T follicular helper cell (primary cell): Measurements from ENCODE around the gene ZNF629.
"Not testable (repeated sequence)": the region's sequence is repeated elsewhere in the genome, so short reads cannot be mapped to it uniquely, and the experiment has no call there.

Experiments used
- DNase-seq: peaks from one replicate; pipeline ENCODE4 v3.0.0-alpha.2; 2020; ENCODE audit warnings: low read depth
- total RNA-seq, 2 experiments: gene quantifications; one replicate each; lab custom pipeline; 2026; lab: John Stamatoyannopoulos, UW

ZNF629 gene
- 15.4 to 20.4 reads per million in 2 experiments for total RNA-seq

DNA sequence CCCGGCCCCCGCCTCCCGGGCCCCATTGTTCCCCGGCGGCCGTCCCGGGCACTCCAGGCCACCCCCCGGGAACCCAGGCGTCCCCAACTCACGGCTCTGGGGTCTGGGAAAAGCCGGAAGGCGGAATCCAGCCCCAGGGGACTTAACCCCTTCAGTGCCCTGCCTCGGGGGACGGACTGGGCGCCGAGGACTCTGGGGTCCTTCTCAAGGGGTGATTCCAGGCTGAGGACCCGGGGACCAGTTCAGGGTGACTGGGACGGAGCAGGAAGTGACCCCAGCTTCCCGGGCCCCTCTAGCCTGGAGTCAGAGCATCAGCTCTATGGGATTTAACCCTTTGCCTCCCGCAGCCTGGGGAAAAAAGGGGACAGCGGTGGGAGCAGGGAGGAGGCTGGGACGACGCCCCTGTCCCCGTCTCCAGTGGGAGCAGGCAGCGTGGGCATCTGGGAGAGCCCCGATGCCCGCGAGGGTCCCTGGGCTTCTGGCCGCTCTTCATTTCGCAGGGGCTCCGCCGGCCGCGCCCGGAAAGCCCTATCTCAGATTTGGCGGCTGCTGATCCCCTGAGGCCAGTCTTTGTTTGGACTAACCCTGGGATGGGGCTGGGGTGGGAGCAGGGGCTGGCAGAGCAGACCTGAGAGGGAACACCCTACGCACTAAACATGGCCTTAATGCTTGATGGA, at the start of gene ZNF629:
ZNF629 (minus strand) TSS at position 270 of the 677 bp plus-strand sequence. CDS start 2,723 bp downstream, outside the sequence.
- DNase-seq: no peak

DNA sequence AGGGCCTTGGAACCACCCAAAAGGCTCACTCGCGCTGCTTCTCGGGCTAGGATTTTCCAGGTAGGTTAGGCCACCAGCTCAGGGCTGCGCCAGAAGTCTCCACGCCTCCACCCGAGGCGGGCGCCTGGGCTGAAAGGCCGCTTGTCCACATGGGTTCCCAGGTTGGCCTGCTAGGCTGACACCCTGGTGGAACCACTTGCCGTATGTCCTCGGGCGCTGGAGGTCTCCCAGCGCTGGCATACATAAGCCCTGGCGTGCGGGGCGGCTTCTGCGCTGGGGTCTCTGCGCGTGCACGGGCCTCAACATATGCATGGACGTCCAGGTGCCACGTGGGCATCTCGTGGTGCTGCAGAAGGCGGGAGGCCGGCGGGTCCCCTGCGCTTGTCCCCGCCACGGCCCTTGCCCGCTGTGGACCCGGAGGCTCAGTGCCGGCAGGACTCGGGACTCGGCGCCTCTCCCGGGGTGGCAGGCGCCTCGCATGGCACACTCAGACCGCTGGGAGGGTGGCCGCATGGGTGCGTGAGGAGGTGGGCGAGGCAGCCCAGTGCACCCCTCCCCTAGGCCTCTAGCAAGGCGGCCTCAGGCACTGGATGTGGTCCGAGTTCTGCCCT, 47.2 kb upstream of the ZNF629 start:
- no peak for DNase-seq

DNA sequence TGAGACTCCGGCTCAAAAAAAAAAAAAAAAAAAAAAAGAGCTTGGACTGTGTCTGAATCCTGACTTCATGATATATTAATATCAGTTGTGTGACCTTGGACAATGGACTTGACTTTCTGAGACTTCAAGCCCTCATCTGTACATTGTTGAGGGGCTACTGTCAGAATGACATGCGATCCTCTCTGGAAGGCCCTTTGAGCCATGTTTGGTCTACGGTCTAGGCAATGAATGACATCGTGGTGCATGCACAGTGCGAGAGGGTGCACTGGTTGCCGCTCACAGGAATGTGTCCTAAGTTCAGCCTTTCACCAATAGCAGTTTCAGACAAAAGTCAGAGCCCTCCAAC, 43.0 kb upstream of the ZNF629 start:
- no peak for DNase-seq

DNA sequence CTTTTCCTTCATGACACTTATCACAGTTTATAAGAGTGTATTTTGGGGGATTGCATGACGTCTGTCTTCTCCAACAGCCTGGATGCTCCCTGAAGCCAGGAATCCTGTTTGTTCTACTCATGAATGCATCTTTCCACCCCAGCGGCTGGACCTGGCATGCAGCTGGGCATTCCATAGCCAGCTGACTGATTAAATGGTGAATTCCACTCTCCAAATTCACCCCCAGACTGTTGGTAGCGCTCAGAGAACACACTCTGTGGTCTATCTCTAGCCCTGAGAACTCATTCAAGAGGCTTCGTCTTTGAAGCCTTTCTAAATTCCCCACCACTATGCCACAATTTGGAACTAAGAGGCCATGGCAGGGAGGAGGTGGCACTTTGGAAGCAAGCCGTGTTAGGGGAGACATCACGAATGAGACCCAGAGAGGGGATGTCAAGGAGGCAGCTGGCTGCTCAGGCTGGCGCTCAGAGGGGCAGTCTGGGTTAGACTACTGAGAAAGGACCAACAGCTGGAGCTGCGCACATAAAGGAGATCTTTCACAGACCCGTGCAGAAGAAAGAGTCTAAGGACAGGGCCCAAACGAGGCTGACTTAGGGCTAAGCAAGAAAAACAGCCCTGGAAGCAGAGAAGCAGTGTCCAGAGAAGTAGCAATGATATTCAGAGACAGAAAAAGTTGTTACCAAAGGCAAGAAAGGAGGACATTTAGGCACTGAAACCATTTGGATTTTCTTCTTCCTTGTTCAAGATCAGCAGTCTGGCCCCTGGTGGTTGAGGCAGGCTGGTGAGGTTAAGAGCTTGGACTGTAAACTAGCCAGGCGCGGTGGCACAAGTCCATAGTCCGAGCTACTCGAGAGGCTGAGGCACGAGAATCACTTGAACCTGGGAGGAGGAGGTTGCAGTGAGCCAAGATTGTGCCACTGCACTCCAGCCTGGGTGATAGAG, 42.4 kb upstream of the ZNF629 start:
- no peak for DNase-seq

DNA sequence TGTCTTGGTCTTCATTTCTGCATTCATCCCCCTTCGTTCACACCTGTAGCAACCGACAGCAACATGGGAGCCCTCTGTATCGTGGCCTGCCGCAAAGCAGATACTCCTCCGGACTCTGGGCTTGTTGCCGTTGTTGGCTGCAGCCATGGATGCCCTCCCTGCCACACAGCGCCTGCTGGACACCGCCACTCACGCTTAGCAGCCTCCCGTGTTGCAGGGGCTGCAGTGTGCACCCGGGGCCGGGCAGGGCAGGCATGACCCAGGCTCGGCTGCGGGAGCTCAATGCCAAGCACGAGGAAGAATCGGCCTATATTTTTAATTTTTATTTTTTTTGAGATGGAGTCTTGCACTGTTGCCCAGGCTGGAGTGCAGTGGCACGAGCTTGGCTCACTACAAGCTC, 34.9 kb upstream of the ZNF629 start:
- DNase-seq: no peak

DNA sequence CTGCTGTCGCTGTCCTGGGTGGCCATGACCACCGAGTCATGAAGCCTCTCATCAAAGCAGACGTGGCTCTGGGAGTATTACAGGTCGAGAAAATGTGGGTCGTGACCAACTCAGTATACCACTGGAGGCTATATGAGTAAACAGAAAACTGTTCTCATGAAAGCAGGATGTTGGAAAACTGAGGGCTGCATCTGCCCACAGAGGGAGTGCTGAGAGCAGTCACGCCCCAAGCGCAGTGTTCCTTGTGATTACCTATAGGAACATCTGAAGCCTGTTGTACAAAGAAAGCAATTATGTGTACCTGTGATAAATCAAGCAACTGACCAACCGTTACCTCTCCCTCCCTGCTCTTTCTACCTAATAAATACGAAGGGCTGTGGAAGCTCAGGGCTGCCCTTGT, 34.4 kb upstream of the ZNF629 start:
- not testable (repeated sequence) for DNase-seq

DNA sequence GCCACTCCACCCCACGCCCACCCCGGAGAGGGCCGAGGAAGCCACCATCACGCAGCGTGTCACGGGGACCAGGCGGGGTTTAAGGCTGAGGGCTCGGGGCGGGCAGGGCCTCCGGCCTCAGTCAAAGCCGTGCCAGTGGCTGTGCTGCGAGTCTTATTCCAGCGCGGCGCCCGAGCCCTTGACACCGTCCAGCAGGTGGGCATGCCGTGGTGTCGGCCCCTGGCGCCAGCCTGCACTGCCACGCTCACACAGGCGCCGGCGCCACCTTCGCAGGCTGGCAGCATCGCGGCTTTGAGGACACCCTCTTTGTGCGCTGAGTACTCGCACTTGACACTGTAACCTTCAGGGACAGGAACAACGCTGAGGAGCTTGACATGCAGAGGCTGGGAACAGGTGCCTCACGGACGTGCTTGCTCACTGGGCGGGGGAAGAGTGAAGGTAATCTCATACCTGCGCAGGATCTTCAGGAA, 34.0 kb upstream of the ZNF629 start:
- no peak for DNase-seq

DNA sequence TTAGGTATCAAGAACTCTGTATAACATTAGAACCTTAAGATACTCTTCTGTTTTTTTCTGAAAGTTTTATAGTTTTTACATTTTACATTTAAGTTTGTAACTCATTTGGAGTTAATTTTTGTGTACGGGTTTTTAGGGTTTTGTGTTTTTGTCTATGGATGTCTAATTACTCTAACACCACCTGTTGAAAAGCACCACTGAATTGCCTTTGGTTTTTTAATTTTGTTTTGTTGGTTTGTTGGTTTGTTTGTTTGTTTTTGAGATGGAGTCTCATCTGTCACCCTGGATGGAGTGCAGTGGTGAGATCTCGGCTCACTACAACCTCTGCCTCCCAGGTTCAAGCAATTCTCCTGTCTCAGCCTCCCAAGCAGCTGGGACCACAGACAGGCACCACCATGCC, 29.8 kb upstream of the ZNF629 start:
- no peak for DNase-seq

DNA sequence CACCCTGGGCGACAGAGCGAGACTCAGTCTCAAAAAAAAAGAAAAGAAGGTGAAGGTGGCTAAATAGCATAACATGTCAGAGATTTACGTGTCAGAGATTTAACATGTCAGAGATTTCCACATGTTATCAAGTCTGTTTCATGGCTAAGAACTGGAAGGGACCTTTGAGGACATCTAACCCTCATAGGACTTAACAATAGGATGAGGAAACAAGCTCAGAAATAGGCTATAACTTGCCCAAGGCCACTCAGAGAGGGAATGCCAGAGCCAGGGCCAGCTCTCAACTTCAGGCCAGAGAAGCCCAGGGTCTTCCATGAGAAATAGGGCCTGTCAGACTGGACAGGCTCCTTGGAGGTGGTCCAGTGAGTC, 26.8 kb upstream of the ZNF629 start:
- DNase-seq: no peak

DNA sequence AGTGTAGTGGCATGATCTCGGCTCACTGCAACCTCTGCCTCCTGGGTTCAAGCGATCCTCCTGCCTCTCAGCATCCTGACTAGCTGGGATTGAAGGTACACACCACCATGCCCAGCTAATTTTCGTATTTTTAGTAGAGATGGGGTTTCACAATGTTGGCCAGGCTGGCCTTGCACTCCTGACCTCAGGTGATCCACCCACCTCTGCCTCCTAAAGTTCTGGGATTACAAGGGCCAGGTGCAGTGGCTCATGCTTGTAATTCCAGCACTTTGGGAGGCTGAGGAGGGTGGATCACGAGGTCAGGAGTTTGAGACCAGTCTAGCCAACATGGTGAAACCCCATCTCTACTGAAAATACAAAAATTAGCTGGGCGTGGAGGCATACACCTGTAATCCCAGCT, 22.7 kb upstream of the ZNF629 start:
- not testable (repeated sequence) for DNase-seq

DNA sequence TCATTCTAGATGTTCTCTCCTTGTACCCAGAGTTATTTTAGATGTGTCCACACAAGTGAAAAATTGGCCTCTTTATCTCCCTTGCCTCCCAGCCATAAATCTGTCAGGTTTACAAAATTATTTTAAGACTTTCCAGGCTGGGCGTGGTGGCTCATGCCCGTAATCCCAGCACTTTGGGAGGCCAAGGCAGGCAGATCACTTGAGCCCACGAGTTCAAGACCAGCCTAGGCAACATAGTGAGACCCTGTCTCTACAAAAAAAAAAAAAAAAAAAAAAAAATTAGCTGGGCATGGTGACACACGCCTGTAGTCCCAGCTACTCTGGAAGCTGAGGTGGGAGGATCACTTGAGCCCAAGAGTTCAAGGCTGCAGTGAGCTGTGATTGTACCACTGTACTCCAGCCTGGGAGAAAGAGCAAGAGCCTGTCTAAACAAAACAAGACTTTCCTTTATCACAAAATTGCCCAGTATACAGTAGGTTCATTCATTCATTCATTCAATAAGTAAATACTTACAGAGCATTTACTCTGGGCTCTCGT, 22.0 kb upstream of the ZNF629 start:
- DNase-seq: not testable (repeated sequence)

DNA sequence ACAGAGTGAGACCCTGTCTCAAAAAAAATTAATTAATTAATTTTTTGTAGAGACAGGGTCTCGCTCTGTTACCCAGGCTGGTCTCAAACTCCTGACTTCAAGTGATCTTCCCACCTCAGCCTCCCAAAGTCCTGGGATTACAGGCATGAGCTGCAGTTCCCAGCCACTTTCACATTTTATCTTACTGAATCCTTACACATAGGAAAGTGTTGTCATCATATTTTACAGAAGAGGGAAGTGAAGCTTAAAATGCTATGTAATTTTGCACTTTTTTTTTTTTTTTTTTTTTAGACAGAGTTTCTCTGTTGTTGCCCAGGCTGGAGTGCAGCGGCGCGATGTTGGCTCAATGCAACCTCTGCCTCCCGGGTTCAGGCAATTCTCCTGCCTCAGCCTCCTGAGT, 21.1 kb upstream of the ZNF629 start:
- no peak for DNase-seq

DNA sequence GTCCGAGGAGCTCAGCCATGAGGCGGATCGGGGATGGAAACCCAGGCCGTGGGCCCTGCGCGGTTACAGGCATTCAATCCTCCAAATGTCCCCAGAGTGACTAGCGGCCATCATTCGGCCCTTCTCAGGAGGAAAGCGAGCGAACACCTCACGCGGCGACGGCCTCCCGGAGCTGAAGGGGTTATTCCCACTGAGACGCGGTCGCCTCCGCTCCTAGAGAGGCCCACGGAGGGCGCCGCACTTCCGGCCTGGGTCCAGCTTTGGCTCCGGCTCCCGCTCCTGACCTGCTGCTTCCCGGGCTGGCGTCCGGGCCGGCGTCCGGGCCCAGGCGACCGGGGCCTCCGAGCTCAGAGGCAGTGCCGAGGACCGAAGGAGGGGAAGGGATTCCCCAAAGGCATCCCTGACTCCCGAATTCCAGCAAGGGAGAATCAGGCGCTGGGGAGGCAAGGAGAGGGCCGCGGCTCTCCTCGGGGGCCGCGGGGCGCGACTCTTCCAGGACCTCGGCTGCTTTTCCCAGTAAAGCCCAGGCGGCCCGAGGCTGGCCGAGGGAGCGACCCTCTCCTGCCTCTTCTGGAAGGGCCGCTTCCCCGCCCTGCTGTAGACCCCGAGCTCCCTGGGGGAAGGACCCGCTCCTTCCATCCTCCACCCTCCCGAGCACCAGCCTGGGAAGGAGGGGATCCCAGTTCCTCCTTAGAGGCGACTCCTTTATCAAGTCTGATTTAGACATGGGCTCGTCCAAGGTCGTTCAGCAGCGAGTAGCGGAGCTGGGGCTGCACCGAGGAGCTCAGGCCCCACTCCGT, 18.6 kb upstream of the ZNF629 start:
- DNase-seq: peak; percentile 37

DNA sequence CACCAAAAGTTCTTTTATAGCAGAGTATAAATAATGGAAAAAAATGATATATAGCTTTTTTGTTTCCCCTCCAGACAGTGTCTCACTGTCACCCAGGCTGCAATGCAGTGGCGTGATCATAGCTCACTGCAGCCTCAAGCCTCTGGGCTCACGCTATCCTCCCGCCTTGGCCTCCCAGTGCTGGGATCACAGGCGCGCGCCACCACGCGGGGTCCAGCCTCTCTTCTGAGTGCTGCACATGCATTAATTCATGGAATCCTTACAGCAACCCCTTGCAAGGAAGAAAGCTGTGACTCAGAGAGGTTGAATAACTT, 18.0 kb upstream of the ZNF629 start:
- no peak for DNase-seq

DNA sequence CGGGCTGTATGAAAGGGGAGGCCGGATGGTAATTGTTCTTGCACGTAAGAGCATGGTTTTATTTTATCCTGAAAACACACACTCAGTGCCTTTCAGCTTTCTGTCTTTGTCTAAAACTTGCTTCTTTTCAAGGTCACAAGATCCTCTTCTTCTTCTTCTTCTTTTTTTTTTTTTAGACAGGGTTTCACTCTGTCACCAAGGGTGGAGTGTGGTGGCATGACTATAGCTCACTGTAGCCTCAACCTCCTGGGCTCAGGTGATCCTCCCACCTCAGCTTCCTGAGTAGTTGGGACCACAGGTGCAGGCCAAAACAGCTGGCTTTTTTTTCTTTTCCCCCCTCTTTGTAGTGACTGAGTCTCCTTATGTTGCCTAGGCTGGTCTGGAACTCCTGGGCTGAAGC, 15.9 kb upstream of the ZNF629 start:
- no peak for DNase-seq

DNA sequence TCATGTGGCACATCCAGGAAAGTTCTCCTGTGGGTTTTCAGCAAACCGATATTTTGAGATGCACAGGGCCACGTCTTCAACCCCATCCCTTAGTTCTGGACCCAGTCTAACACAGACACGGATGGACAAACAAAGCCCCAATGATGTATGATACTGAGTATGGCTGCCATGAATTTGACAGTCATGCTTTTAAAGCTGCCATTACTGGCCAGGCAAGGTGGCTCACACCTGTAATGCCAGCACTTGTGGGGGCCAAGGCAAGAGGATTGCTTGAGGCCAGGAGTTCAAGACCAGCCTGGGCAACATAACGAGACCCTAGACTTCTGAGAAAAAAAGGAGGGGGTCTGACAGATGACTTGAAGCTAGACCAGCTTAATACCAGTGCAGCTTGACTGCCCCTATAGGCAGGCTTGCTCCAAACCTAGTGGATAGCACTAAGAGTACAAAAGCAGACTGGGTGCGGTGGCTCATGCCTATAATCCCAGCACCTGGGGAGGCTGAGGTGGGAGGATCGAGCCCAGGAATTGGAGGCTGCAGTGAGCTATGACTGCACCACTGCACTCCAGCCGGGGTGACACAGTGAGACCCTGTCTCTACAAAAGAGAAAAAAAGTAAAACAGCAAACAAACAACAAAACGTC, 10.8 kb upstream of the ZNF629 start:
- DNase-seq: no peak

DNA sequence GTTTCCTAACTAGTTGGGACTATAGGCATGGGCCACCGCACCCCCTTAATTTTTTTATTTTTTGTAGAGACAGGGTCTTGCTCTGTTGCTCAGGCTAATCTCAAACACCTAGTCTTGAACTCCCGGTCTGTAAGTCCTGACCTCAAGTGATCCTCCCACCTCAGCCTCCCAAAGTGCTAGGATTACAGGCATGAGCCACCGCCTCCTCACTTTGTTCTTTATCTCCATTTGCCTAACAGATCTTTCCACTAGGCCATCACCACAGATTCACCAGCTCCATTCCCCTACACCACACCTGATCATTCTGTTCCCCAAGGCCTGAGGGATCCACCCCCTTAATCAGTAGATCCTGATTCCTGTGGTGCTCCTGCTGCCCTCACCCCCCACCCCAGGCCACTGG, 7.6 kb upstream of the ZNF629 start:
- DNase-seq: no peak

DNA sequence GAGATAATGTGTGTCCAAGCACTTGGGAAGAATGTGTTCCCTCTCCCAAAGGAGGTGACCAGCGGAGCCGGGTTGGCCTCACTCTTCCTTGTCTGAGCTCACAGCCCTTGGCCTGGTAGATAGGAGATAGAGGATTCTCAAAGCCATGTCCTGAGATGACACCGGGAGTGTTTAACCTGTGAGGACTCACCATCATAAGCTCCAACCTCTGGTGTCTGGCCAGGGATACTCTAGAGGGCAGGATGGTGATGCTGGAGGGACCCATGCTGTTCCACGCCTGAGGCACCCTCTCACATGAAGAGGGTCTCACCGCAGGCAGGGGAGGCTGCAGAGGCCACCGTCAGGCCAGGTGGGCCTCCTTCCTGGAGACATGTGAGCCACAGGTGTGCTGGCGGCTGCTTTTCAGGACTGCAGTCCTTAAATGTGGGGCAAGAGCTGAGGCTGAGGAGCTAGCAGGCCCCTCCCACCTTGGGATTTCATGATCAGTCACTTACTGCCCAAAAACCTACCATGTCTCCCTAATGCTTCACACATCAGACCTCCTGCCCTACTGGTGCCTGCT, 6.6 kb upstream of the ZNF629 start:
- DNase-seq: no peak

DNA sequence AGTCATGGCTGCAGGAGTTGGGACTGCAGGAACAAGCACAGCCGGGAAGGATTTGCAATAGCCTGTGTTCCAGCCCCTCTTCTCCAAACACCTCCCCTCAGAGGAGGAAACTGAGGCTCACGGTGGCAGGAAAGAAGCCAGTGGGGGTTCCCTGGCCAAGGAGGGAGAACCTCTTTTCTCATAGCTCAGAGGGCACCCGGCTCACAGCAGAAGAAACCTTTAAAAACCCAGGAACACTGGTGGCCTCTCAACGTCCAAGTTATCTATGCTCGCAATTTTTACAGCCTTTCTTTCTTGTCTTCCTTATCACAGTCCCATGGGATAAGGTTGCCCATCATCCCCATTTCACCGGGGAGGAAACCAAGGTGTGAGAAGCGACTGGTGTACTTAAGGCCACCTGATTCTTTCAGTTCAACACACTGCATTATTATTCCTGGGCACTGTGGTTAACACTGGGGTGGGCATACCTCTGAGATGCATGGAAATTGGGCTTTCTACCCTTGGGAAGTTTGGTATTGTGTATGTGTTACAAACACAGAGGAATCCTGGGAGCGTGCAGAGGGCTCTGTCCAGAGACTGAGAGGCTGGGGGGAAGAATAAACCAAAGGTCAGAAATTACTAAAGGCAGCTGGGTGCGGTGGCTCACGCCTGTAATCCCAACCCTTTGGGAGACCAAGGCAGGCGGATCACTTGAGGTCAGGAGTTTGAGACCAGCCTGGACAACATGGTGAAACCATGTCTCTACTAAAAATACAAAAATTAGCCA, 791 bp upstream of the ZNF629 start:
- DNase-seq: no peak
